Measurements from ENCODE around the gene HSPB6. TPM values are rescaled to one million over a fixed set of nuclear protein-coding genes. Genes with fewer than 3 reads are reported as not detected.

The HSPB6 gene, protein sequence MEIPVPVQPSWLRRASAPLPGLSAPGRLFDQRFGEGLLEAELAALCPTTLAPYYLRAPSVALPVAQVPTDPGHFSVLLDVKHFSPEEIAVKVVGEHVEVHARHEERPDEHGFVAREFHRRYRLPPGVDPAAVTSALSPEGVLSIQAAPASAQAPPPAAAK
- 100 to 1,000 TPM in 1 of 4 donors, 10 to 100 TPM in 3; 22.3 to 185 (median 43.9) TPM for total RNA-seq

DNA sequence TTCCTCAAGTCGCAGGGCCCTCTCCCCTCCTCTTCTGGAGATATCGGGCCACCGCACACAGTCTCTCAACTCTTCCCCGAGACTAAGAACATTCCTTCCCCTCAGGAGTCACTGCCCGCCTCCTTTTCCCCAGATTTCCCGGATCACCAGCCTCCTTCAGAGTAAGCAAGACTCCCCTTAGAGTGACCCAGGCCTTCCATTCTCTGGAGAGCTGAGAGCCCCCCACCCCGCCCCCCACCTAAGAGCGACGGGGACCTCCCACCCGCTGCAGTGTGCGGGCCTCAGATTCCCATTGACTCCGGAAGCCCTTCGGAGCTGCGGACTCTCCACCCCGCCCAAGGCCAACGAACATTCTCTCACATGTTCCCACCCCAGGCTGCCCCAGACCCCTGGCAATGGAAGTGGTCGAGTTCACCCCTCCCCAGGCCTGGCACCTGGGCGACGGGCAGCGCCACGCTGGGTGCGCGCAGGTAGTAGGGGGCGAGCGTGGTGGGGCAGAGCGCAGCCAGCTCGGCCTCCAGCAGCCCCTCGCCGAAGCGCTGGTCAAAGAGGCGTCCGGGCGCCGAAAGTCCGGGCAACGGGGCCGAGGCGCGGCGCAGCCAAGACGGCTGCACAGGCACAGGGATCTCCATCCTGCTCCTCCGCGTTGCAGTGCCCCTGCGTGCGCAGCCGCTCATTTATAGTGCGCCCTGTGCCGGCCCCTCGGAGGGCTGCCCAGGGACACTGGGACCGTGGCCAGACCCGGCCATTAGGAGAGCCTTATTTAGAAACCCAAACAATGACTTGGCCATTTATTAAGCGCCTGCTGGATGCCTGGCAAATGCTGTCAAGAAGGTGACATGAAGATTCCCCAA is at the start of gene HSPB6:
TSS of gene HSPB6 (minus strand) at position 653 of the 854 bp plus-strand sequence. CDS start at position 632, 21 bp downstream.
- Histone ChIP-seq H3K27ac (peak within 1 kb of the TSS; percentile 96 to 99 (median 97)), H3K4me1 (peaks cover 16 to 42% (median 39%) of the 10 kb centered on the region in 4 donors), H3K9me3 (no peaks in the 10 kb centered on the region), H3K27me3 (peaks cover 3% of the 10 kb centered on the region), H3K4me3 (peak within 1 kb of the TSS; percentile 50 to 92 (median 84)), H3K36me3 (peaks cover 0 to 14% (median 3%) of the 10 kb centered on the region in 4 donors)
- TF ChIP-seq POLR2AphosphoS5 (IDR thresholded peaks at IDR 0.05) = peak; percentile 65 to 89 (median 81)
- TF ChIP-seq POLR2A (IDR thresholded peaks at IDR 0.05) = peak; percentile 69
- no peak for TF ChIP-seq EP300 (IDR thresholded peaks at IDR 0.05; ENCODE audit: low read depth)
- intact Hi-C loops (cut with DNase I; ENCODE audit: low total_unique reads) (no loop called here), in situ Hi-C loops (cut with MboI; ENCODE audit: low pct_ligation_motif_present in 1 of 4, low pct_unique_long_range_greater_than_20kb in 1 of 4, low sequenced_read_pairs in 3 of 4) (no loop called here)
- DNase-seq = peak; percentile 42
- 18 to 23% methylated on average over 5 to 51 of the region's 52 CpGs for WGBS, 2 donors (ENCODE audit: low coverage in 1 of 2)

DNA sequence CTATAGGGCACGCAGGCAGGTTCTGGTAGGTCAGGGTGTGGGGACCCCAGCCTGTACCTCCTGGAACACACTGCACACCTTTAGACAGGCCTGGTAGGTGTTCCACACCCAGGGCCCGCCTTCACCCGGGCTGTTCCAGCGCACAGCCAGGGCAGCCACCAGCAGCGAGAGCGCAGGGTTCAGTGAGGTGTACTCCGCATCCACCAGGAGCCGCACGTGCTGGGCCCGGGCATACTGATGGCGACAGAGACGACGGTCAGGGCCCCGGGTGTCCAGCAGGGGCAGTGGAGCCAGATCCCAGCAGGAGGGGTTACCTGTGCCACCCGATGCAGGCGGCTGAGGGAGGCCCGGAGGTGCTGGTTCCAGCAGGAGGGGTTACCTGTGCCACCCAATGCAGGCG is 49.8 kb upstream of the HSPB6 start:
- Histone ChIP-seq H3K4me1 (no peaks in the 10 kb centered on the region), H3K9me3 (no peaks in the 10 kb centered on the region), H3K27ac (no peak overlapping the region), H3K27me3 (no peaks in the 10 kb centered on the region), H3K36me3 (no peaks in the 10 kb centered on the region), H3K4me3 (no peak overlapping the region)
- intact Hi-C loops (cut with DNase I; ENCODE audit: low total_unique reads) (no loop called here), in situ Hi-C loops (cut with MboI; ENCODE audit: low pct_ligation_motif_present in 1 of 4, low pct_unique_long_range_greater_than_20kb in 1 of 4, low sequenced_read_pairs in 3 of 4) (no loop called here)
- no peak for DNase-seq
- TF ChIP-seq, protein P1, sequence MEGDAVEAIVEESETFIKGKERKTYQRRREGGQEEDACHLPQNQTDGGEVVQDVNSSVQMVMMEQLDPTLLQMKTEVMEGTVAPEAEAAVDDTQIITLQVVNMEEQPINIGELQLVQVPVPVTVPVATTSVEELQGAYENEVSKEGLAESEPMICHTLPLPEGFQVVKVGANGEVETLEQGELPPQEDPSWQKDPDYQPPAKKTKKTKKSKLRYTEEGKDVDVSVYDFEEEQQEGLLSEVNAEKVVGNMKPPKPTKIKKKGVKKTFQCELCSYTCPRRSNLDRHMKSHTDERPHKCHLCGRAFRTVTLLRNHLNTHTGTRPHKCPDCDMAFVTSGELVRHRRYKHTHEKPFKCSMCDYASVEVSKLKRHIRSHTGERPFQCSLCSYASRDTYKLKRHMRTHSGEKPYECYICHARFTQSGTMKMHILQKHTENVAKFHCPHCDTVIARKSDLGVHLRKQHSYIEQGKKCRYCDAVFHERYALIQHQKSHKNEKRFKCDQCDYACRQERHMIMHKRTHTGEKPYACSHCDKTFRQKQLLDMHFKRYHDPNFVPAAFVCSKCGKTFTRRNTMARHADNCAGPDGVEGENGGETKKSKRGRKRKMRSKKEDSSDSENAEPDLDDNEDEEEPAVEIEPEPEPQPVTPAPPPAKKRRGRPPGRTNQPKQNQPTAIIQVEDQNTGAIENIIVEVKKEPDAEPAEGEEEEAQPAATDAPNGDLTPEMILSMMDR (IDR thresholded peaks at IDR 0.05) = no peak
- TF ChIP-seq POLR2AphosphoS5 (IDR thresholded peaks at IDR 0.05) (no peak), POLR2A (IDR thresholded peaks at IDR 0.05) (no peak), EP300 (IDR thresholded peaks at IDR 0.05; ENCODE audit: low read depth) (no peak)
- 89% methylated on average over 18 of the region's 18 CpGs; no CpG with 5 or more reads in 1 of the 2 donors for WGBS, 2 donors (ENCODE audit: low coverage in 1 of 2)

DNA sequence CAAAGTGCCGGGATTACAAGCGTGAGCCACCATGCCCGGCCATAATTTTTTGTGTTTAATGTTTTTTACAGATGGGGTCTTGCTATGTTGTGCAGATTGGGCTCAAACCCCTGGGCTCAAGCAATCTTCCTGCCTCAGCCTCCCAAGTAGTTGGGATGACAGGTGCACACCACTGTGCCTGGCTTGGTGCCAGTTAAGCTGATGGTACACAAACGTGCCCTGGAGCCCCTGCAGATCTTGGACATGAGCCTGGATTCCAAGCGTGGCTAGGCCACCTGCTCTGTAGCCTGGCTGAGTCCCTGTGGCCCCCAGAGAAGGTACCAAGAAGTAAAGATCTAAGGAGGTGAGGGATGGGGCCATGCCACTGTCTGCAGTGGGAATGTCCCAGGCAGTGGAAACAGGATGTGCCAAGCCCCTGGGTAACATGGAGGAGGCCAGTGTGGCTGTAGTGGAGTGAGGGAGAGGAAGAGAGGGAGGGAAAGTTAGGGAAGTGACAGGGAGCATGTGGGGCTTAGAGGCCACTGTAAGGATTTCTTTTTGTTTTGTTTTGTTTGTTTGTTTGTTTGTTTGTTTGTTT is 48.8 kb upstream of the HSPB6 start:
- no peaks in the 10 kb centered on the region for H3K9me3 ChIP-seq
- no peaks in the 10 kb centered on the region for H3K27me3 ChIP-seq
- 56% methylated on average over 5 of the region's 5 CpGs; no CpG with 5 or more reads in 1 of the 2 donors for WGBS, 2 donors (ENCODE audit: low coverage in 1 of 2)
- TF ChIP-seq, protein P1 (IDR thresholded peaks at IDR 0.05) = no peak
- TF ChIP-seq EP300 (IDR thresholded peaks at IDR 0.05; ENCODE audit: low read depth) = no peak
- TF ChIP-seq POLR2AphosphoS5 (IDR thresholded peaks at IDR 0.05) = no peak
- no peak for TF ChIP-seq POLR2A (IDR thresholded peaks at IDR 0.05)
- in situ Hi-C loops (cut with MboI; ENCODE audit: low pct_ligation_motif_present in 1 of 4, low pct_unique_long_range_greater_than_20kb in 1 of 4, low sequenced_read_pairs in 3 of 4) = no loop called here
- no peak overlapping the region for H3K4me3 ChIP-seq
- no peak for DNase-seq
- intact Hi-C loops (cut with DNase I; ENCODE audit: low total_unique reads) = no loop called here
- no peaks in the 10 kb centered on the region for H3K36me3 ChIP-seq
- H3K27ac ChIP-seq = no peak overlapping the region
- H3K4me1 ChIP-seq = no peaks in the 10 kb centered on the region

DNA sequence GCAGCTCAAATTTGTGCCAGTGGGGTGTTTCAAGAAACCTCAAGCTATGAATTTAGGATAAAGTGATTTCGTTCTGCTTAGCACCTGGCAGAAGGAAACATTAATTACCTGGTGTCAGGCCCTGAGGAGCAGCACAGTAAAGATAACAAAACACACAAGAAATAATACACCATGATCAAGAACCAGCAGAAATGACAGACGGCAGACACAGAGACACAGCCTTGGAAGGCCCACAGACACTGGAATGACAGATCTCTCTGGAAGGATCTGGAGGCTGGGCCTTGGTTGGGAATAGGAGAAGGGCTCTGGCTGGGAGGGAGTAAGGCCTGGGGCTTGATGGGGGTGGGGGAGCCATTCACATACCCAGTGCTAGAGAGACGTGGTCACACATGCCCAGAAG is 45.0 kb upstream of the HSPB6 start:
- H3K4me1 ChIP-seq = no peaks in the 10 kb centered on the region
- no peak overlapping the region for H3K27ac ChIP-seq
- intact Hi-C loops (cut with DNase I; ENCODE audit: low total_unique reads) = no loop called here
- TF ChIP-seq, protein P1 (IDR thresholded peaks at IDR 0.05) = no peak
- TF ChIP-seq POLR2A (IDR thresholded peaks at IDR 0.05) (no peak), EP300 (IDR thresholded peaks at IDR 0.05; ENCODE audit: low read depth) (no peak), POLR2AphosphoS5 (IDR thresholded peaks at IDR 0.05) (no peak)
- no peak overlapping the region for H3K4me3 ChIP-seq
- in situ Hi-C loops (cut with MboI; ENCODE audit: low pct_ligation_motif_present in 1 of 4, low pct_unique_long_range_greater_than_20kb in 1 of 4, low sequenced_read_pairs in 3 of 4) = no loop called here
- no peaks in the 10 kb centered on the region for H3K36me3 ChIP-seq
- H3K27me3 ChIP-seq = peaks cover 25% of the 10 kb centered on the region
- WGBS, 2 donors (ENCODE audit: low coverage in 1 of 2) = 61 to 100% methylated on average over 1 to 3 of the region's 3 CpGs
- H3K9me3 ChIP-seq = no peaks in the 10 kb centered on the region
- no peak for DNase-seq

All from transverse colon (tissue), 4 donors.